ENCODE results near the gene TIRAP.

TIRAP gene

GRCh38 chr11:126337126-126337473, 54.2 kb downstream of the TIRAP start:
- TF ChIP-seq CTCF (conservative IDR thresholded peaks at IDR 0.05) (no peak), ZFX (IDR thresholded peaks at IDR 0.05) (no peak)
- H3K27ac ChIP-seq = no peak overlapping the region

DNA sequence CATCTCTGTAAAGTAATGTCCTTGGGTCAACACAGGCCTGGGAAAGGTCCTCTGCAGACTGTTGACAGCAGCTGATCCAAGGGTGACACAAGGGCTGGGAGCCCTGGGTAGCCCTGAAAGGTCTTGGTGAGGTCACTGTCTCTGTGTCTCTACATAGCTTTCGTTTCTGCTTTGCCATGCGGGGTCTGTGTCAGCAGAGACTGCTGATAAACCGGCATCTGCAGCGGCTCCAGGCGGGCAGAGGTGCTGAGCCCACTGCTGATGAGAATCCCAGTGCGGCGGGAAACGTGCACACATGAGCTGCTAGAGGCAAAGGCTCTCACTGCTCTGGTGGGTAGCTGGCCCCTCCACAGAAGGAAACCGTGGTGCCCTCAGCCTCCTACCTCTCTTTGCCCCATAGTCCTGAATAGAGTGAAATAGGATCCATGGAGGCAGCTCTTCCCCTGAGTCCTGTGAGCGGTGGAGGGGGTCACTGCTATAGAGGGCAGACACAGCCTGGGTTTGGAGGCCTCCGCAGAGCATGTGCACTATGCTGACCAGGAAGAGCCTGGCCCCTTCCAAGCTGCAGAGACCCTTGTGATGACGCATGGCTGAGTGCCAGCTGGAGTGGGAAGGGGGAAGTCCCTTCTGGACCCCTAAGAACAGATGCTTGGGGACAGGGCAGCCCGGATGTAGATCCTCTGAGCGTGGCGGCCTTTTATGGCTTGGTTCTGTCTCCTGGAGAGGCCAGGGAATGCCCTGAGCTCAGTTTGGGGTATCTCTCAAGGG, 54.8 kb downstream of the TIRAP start:
- TF ChIP-seq ZFX (IDR thresholded peaks at IDR 0.05) = no peak
- TF ChIP-seq CTCF (conservative IDR thresholded peaks at IDR 0.05) = no peak
- H3K27ac ChIP-seq = no peak overlapping the region

DNA sequence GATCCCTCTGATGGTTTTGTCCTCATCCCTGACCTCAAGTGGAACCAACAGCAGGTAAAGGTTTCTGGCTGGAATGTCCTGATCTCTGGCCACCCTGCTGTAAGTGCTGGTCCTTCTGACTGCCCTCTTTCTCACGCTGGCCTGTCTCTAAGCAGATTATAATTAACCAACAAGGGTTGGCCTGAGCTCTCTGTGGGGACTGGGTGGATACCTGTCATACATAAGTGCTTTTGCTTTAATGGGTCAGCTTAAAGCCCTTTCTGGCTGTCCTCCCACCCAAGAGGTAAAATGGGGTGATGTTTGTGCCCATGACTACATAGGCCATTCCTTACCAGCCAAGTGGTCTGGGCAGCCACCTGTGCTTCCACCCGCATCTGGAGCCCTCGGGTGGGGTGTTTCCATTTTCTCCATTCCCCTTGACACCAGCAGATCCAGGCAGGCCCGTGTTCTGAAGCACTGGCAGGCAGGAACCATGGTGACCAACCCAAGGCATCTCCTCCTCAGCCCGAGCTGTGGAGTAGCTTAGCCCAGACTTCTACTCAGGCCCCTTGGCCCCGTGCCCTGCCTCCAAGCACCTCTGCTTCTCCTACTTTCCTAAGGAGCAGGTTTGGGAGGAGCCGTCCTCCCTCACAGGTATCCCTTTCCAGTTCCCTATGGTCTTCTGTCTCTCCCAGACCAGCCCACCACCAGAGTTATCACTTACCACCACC, 55.6 kb downstream of the TIRAP start:
- H3K27ac ChIP-seq = no peak overlapping the region
- TF ChIP-seq CTCF (conservative IDR thresholded peaks at IDR 0.05) (no peak), ZFX (IDR thresholded peaks at IDR 0.05) (no peak)

DNA sequence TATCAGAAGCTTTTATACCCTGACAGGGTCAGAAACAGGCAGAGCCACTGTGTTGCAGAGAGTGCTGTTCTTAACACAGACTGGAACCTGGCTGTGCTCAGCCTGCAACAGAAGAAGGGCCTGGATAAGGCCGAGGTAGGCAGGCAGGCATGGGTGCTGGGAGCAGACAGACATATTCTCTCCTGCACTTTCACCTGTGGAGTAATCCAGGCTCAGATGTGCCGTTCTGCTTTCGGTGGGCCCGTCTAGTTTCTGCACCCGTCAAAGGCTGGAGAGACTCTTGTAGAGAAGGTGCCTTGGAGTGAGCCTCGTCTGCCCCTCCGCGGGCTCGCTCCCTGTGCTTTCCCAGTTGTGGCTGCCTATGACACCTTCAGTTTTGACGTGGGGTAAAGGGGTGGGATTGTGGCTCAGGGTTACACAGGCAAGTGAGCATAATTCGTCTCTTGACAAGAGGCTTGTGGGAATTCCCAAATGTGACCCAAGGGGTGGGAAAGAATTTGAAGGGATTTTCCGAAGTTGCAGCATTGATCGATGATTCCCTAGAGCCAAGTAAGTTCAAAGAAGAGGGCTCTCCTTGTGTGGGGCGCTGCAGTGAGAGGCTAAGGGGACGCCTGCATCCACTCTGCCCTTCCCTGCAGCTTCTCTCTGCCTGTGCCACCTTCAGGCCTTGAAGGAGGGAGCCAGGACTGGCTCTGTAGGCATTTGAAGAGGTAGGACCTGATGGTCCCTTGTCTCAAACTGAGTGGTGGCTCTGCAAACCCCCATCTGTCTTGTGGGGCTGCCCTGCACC, 56.4 kb downstream of the TIRAP start:
- H3K27ac ChIP-seq = no peak overlapping the region

DNA sequence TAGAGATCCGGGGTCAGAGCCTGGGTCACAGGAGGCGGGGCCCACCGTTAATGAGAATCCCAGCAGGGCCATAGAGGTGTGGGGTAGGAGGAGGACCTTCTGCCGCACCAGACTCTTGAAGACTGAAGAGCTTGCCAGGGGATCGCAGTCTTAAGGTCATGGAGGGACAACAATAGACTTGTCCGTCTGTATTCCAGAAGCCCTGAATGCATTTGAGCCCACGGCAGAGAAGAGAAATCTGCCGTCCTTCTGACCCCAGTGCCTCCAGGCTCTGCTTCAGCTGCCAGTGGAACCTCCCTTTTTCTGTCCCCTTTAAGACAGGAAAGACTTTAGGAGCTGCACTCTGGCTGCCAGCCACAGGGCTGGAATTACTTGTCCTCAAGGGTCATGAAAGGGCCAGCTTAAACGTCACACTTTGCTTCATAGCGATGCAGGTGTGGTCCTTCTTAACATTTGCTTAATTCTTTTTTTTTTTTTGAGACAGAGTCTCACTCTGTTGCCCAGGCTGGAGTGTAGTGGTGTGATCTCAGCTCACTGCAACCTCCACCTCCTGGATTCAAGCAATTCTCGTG, 57.1 kb downstream of the TIRAP start:
- no peak overlapping the region for H3K27ac ChIP-seq
- TF ChIP-seq ZFX (IDR thresholded peaks at IDR 0.05) (no peak), CTCF (conservative IDR thresholded peaks at IDR 0.05) (no peak)

More for the DNA sequence above, 56.4 kb downstream of the TIRAP start:
- TF ChIP-seq CTCF (conservative IDR thresholded peaks at IDR 0.05) = no peak
- no peak for TF ChIP-seq ZFX (IDR thresholded peaks at IDR 0.05)

DNA sequence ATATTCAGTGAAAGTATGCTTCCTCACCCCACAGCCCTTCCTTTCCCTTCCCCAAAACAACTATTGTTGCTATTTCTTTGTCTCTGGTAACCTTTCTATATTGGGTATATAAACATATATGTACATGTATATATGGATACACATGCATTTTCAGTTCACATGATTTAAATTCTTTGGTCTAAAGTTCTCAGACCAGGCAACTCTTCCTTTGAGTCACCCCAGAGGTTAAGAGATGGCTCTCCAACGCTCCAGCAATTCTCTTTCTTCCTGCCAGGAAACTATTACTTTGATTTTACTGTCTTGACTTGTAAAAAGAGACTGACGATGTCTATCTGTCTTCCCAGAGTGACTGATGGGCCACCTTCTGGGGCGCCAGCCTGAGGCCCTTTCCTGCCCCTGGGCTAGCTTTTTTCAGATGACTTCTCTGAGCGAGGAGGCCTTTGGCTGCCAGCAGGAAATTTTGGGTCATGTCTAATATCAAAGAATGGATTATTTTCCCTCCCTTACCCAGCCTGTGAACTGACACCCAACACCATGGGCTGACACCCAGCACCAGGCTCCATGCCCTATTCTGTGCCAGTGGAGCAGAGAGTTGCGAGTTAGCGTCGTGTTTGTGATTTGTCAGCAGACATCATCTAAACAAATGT, 58.2 kb downstream of the TIRAP start:
- H3K27ac ChIP-seq = no peak overlapping the region
- TF ChIP-seq CTCF (conservative IDR thresholded peaks at IDR 0.05) (no peak), ZFX (IDR thresholded peaks at IDR 0.05) (no peak)
